Measurements from ENCODE around the gene TMEM60. TPM values are rescaled to one million over a fixed set of nuclear protein-coding genes. Genes with fewer than 3 reads are reported as not detected.

Gene TMEM60
- total RNA-seq, 1 donor from 2014 or later = 9.7 TPM

GRCh38 chr7:77782383-77782782 lies 15.9 kb downstream of the TMEM60 start:
- peaks cover 2% of the 10 kb centered on the region for H3K4me1 Mint-ChIP-seq
- intact Hi-C loops (cut with micrococcal nuclease) = no loop called here
- H3K27me3 Mint-ChIP-seq = no peaks in the 10 kb centered on the region
- no peak overlapping the region for H3K4me3 Mint-ChIP-seq
- H3K27ac Mint-ChIP-seq = no peak overlapping the region
- peaks cover 49% of the 10 kb centered on the region for H3K36me3 Mint-ChIP-seq (ENCODE audit: low read depth)
- H3K9me3 Mint-ChIP-seq = no peaks in the 10 kb centered on the region
- DNase-seq = peak; percentile 20

GRCh38 chr7:77778535-77778934 lies 19.7 kb downstream of the TMEM60 start:
- Mint-ChIP-seq H3K4me3 (no peak overlapping the region), H3K9me3 (no peaks in the 10 kb centered on the region), H3K4me1 (peaks cover 2% of the 10 kb centered on the region), H3K36me3 (ENCODE audit: low read depth) (peaks cover 46% of the 10 kb centered on the region), H3K27me3 (no peaks in the 10 kb centered on the region), H3K27ac (no peak overlapping the region)
- DNase-seq = peak; percentile 8
- intact Hi-C loops (cut with micrococcal nuclease) = no loop called here

- no peak overlapping the region for H3K4me3 Mint-ChIP-seq
- no peaks in the 10 kb centered on the region for H3K4me1 Mint-ChIP-seq
- no peaks in the 10 kb centered on the region for H3K27me3 Mint-ChIP-seq
- no peaks in the 10 kb centered on the region for H3K9me3 Mint-ChIP-seq
- H3K27ac Mint-ChIP-seq = no peak overlapping the region
- peaks cover 42% of the 10 kb centered on the region for H3K36me3 Mint-ChIP-seq (ENCODE audit: low read depth)
- DNase-seq = no peak
- intact Hi-C loops (cut with micrococcal nuclease) = no loop called here
Measured at GRCh38 chr7:77771901-77772300, 26.3 kb downstream of the TMEM60 start.

GRCh38 chr7:77770316-77770715 lies 27.9 kb downstream of the TMEM60 start:
- no peak overlapping the region for H3K27ac Mint-ChIP-seq
- peaks cover 2% of the 10 kb centered on the region for H3K4me1 Mint-ChIP-seq
- intact Hi-C loops (cut with micrococcal nuclease) = no loop called here
- H3K9me3 Mint-ChIP-seq = no peaks in the 10 kb centered on the region
- no peak overlapping the region for H3K4me3 Mint-ChIP-seq
- H3K36me3 Mint-ChIP-seq (ENCODE audit: low read depth) = peaks cover 34% of the 10 kb centered on the region
- DNase-seq = no peak
- no peaks in the 10 kb centered on the region for H3K27me3 Mint-ChIP-seq

GRCh38 chr7:77766801-77767605 lies 31.2 kb downstream of the TMEM60 start:
- no peak for DNase-seq
- Mint-ChIP-seq H3K4me3 (no peak overlapping the region), H3K4me1 (peaks cover 2% of the 10 kb centered on the region), H3K36me3 (ENCODE audit: low read depth) (peaks cover 22% of the 10 kb centered on the region), H3K9me3 (no peaks in the 10 kb centered on the region), H3K27ac (peak overlapping the region; percentile 49), H3K27me3 (no peaks in the 10 kb centered on the region)
- intact Hi-C loops (cut with micrococcal nuclease) = no loop called here

GRCh38 chr7:77765906-77766800 lies 32.1 kb downstream of the TMEM60 start:
- DNase-seq = peak; percentile 28
- H3K36me3 Mint-ChIP-seq (ENCODE audit: low read depth) = peaks cover 22% of the 10 kb centered on the region
- no peak overlapping the region for H3K27ac Mint-ChIP-seq
- no peak overlapping the region for H3K4me3 Mint-ChIP-seq
- H3K9me3 Mint-ChIP-seq = no peaks in the 10 kb centered on the region
- intact Hi-C loops (cut with micrococcal nuclease) = no loop called here
- peaks cover 2% of the 10 kb centered on the region for H3K4me1 Mint-ChIP-seq
- no peaks in the 10 kb centered on the region for H3K27me3 Mint-ChIP-seq

GRCh38 chr7:77765481-77765880 lies 32.8 kb downstream of the TMEM60 start:
- peak; percentile 5 for DNase-seq
- no peak overlapping the region for H3K4me3 Mint-ChIP-seq
- no peaks in the 10 kb centered on the region for H3K27me3 Mint-ChIP-seq
- intact Hi-C loops (cut with micrococcal nuclease) = no loop called here
- H3K4me1 Mint-ChIP-seq = peaks cover 2% of the 10 kb centered on the region
- H3K9me3 Mint-ChIP-seq = no peaks in the 10 kb centered on the region
- peaks cover 20% of the 10 kb centered on the region for H3K36me3 Mint-ChIP-seq (ENCODE audit: low read depth)
- H3K27ac Mint-ChIP-seq = no peak overlapping the region

- intact Hi-C loops (cut with micrococcal nuclease) = no loop called here
- H3K36me3 Mint-ChIP-seq (ENCODE audit: low read depth) = peaks cover 4% of the 10 kb centered on the region
- no peak for DNase-seq
Measured at GRCh38 chr7:77760809-77761453, 37.3 kb downstream of the TMEM60 start.

GRCh38 chr7:77759294-77759889 lies 38.8 kb downstream of the TMEM60 start:
- intact Hi-C loops (cut with micrococcal nuclease) = loop anchor here (1.0 to 2.0 kb wide), 4 partner anchors 39 to 108 kb away; partner anchors contain the start of genes PHTF2 and TMEM60
- no peaks in the 10 kb centered on the region for H3K9me3 Mint-ChIP-seq
- H3K4me3 Mint-ChIP-seq = no peak overlapping the region
- H3K27me3 Mint-ChIP-seq = no peaks in the 10 kb centered on the region
- no peak overlapping the region for H3K27ac Mint-ChIP-seq
- H3K36me3 Mint-ChIP-seq (ENCODE audit: low read depth) = peaks cover 4% of the 10 kb centered on the region
- H3K4me1 Mint-ChIP-seq = peaks cover 12% of the 10 kb centered on the region
- peak; percentile 92 for DNase-seq

More at GRCh38 chr7:77760809-77761453, 37.3 kb downstream of the TMEM60 start:
- H3K4me3 Mint-ChIP-seq = no peak overlapping the region
- H3K27ac Mint-ChIP-seq = no peak overlapping the region
- H3K9me3 Mint-ChIP-seq = no peaks in the 10 kb centered on the region
- peaks cover 13% of the 10 kb centered on the region for H3K4me1 Mint-ChIP-seq
- H3K27me3 Mint-ChIP-seq = no peaks in the 10 kb centered on the region

GRCh38 chr7:77757589-77757988 lies 40.6 kb downstream of the TMEM60 start:
- Mint-ChIP-seq H3K4me1 (peaks cover 23% of the 10 kb centered on the region), H3K36me3 (ENCODE audit: low read depth) (peaks cover 8% of the 10 kb centered on the region)
- DNase-seq = no peak

GRCh38 chr7:77753173-77753572 lies 45.1 kb downstream of the TMEM60 start:
- intact Hi-C loops (cut with micrococcal nuclease) = no loop called here
- H3K9me3 Mint-ChIP-seq = no peaks in the 10 kb centered on the region
- no peaks in the 10 kb centered on the region for H3K27me3 Mint-ChIP-seq
- H3K4me3 Mint-ChIP-seq = no peak overlapping the region
- DNase-seq = no peak
- no peak overlapping the region for H3K27ac Mint-ChIP-seq
- peaks cover 21% of the 10 kb centered on the region for H3K4me1 Mint-ChIP-seq
- peaks cover 25% of the 10 kb centered on the region for H3K36me3 Mint-ChIP-seq (ENCODE audit: low read depth)

More at GRCh38 chr7:77757589-77757988, 40.6 kb downstream of the TMEM60 start:
- Mint-ChIP-seq H3K27ac (no peak overlapping the region), H3K4me3 (no peak overlapping the region), H3K27me3 (no peaks in the 10 kb centered on the region), H3K9me3 (no peaks in the 10 kb centered on the region)
- intact Hi-C loops (cut with micrococcal nuclease) = no loop called here

- intact Hi-C loops (cut with micrococcal nuclease) = no loop called here
- Mint-ChIP-seq H3K4me1 (peaks cover 16% of the 10 kb centered on the region), H3K27ac (no peak overlapping the region), H3K4me3 (no peak overlapping the region), H3K36me3 (ENCODE audit: low read depth) (peaks cover 25% of the 10 kb centered on the region), H3K9me3 (no peaks in the 10 kb centered on the region), H3K27me3 (no peaks in the 10 kb centered on the region)
- DNase-seq = peak; percentile 51
Measured at GRCh38 chr7:77752016-77752415, 46.2 kb downstream of the TMEM60 start.

GRCh38 chr7:77747718-77748117 lies 50.5 kb downstream of the TMEM60 start:
- no peaks in the 10 kb centered on the region for H3K27me3 Mint-ChIP-seq
- H3K9me3 Mint-ChIP-seq = no peaks in the 10 kb centered on the region
- no peak overlapping the region for H3K4me3 Mint-ChIP-seq
- H3K27ac Mint-ChIP-seq = no peak overlapping the region
- DNase-seq = peak; percentile 24
- H3K4me1 Mint-ChIP-seq = peaks cover 6% of the 10 kb centered on the region
- intact Hi-C loops (cut with micrococcal nuclease) = no loop called here
- peaks cover 28% of the 10 kb centered on the region for H3K36me3 Mint-ChIP-seq (ENCODE audit: low read depth)
